Fibroblast of lung (primary cell): Measurements from ENCODE around the gene C21orf91. TPM values are rescaled to one million over a fixed set of nuclear protein-coding genes. Genes with fewer than 3 reads are reported as not detected.

Experiments used
- DNase-seq, 2 donors: peaks; one replicate each; pipeline versions ENCODE4 v3.0.0 to v3.0.0-alpha.2; 2010; ENCODE audit warnings: low read depth in 2 of 2
- H2AFZ ChIP-seq: 2 replicates; pipeline ENCODE4 v1.5.1; 2012; ENCODE audit warnings: low read length, control low read depth, inconsistent platforms
- H3K27ac ChIP-seq: 2 replicates; pipeline ENCODE4 v1.5.1; 2011; ENCODE audit warnings: low read length, control low read depth; ENCODE audit not compliant: insufficient read depth
- H3K27me3 ChIP-seq: 2 replicates; pipeline ENCODE4 v1.5.1; 2011; ENCODE audit warnings: mild to moderate bottlenecking, low read length; ENCODE audit not compliant: control insufficient read depth, insufficient read depth
- H3K36me3 ChIP-seq: 2 replicates; pipeline ENCODE4 v1.5.1; 2011; ENCODE audit warnings: low read length; ENCODE audit not compliant: control insufficient read depth, insufficient read depth
- H3K4me1 ChIP-seq: 2 replicates; pipeline ENCODE4 v1.5.1; 2011; ENCODE audit warnings: low read length; ENCODE audit not compliant: control insufficient read depth, insufficient read depth; ENCODE audit errors: extremely low read depth
- H3K4me2 ChIP-seq: 2 replicates; pipeline ENCODE4 v1.5.1; 2011; ENCODE audit warnings: low read length, control low read depth; ENCODE audit not compliant: insufficient read depth; ENCODE audit errors: extremely low read depth
- H3K4me3 ChIP-seq, 4 experiments: fragments of 200-600 bp in 1 of 4; sonication (generic) in 1 of 4; replicated peaks in 1 of 4; 2 replicates each; pipeline ENCODE4 v1.5.1; 2011 to 2016; ENCODE audit warnings: low read length in 4 of 4, low read depth in 3 of 4, mild to moderate bottlenecking in 3 of 4, control low read depth in 2 of 4, inconsistent platforms in 1 of 4, mixed read lengths in 1 of 4; ENCODE audit not compliant: insufficient read depth in 1 of 4; ENCODE audit errors: control extremely low read depth in 1 of 4
- H3K79me2 ChIP-seq: 2 replicates; pipeline ENCODE4 v1.5.1; 2012; ENCODE audit warnings: mild to moderate bottlenecking, low read length, inconsistent platforms; ENCODE audit not compliant: control insufficient read depth, insufficient read depth
- H3K9ac ChIP-seq: 2 replicates; pipeline ENCODE4 v1.5.1; 2011; ENCODE audit warnings: mild to moderate bottlenecking, low read length, control low read depth; ENCODE audit not compliant: insufficient read depth
- H3K9me3 ChIP-seq: 2 replicates; pipeline ENCODE4 v1.5.1; 2012; ENCODE audit warnings: low read depth, low read length; ENCODE audit not compliant: control insufficient read depth, insufficient read depth
- H4K20me1 ChIP-seq: 2 replicates; pipeline ENCODE4 v1.5.1; 2011; ENCODE audit warnings: low read length; ENCODE audit not compliant: control insufficient read depth, insufficient read depth; ENCODE audit errors: extremely low read depth
- CTCF ChIP-seq, 2 donors: IDR thresholded peaks in 1 of 2; conservative IDR thresholded peaks in 1 of 2; 1 replicate in 1 of 2; 2 replicates in 1 of 2; pipeline ENCODE4 v1.5.1; 2011 to 2012; ENCODE audit warnings: low read length in 2 of 2, control low read depth in 1 of 2, inconsistent platforms in 1 of 2, low read depth in 1 of 2, mild to moderate bottlenecking in 1 of 2
- EZH2 ChIP-seq: IDR thresholded peaks from 2 replicates; pipeline ENCODE4 v1.5.1; 2012; ENCODE audit warnings: low read length, control low read depth, mild to moderate bottlenecking; ENCODE audit errors: missing control alignments
- polyA plus RNA-seq, 2 donors: library from polyadenylated mRNA; depleted of rRNA in 1 of 2; stranded (reverse) in 1 of 2; unstranded in 1 of 2; fragments of >200 nt; gene quantifications; 2 replicates each; pipeline ENCODE4 v1.2.1, GENCODE V29; 2011 to 2012; ENCODE audit warnings: missing spikeins in 1 of 2
- total RNA-seq: library from RNA; depleted of rRNA; stranded (reverse); fragments of >200 nt; gene quantifications from 2 replicates; pipeline ENCODE4 v1.2.1, GENCODE V29; 2014

C21orf91 gene
- total and polyA plus RNA-seq, 2 donors (not counting 1 experiment from before 2014, with no cell fraction given) = 11.0 to 13.9 TPM

GRCh38 chr21:17823846-17824245 lies 4.7 kb upstream of the C21orf91 start:
- TF ChIP-seq EZH2 (no peak), CTCF (conservative IDR thresholded peaks at IDR 0.05 in 1 of 2, IDR thresholded peaks at IDR 0.05 in 1 of 2; ENCODE audit: low read depth in 1 of 2, low read length in 2 of 2) (no peak)
- Histone ChIP-seq H4K20me1 (no peaks in the 10 kb centered on the region), H3K4me3 (no peak overlapping the region), H3K4me2 (no peak overlapping the region), H3K27me3 (no peaks in the 10 kb centered on the region), H3K27ac (no peak overlapping the region), H3K9me3 (no peaks in the 10 kb centered on the region), H3K36me3 (no peaks in the 10 kb centered on the region), H3K4me1 (peaks cover 2% of the 10 kb centered on the region), H2AFZ (no peak overlapping the region), H3K9ac (no peak overlapping the region), H3K79me2 (peaks cover 2% of the 10 kb centered on the region)
- DNase-seq = no peak

GRCh38 chr21:17821121-17821520 lies 2.0 kb upstream of the C21orf91 start:
- H4K20me1 ChIP-seq = no peaks in the 10 kb centered on the region
- no peak overlapping the region for H3K4me3 ChIP-seq
- no peak overlapping the region for H3K4me2 ChIP-seq
- no peak overlapping the region for H3K27ac ChIP-seq
- no peak for TF ChIP-seq EZH2
- no peak for TF ChIP-seq CTCF (conservative IDR thresholded peaks at IDR 0.05 in 1 of 2, IDR thresholded peaks at IDR 0.05 in 1 of 2; ENCODE audit: low read depth in 1 of 2, low read length in 2 of 2)
- no peak overlapping the region for H3K9ac ChIP-seq
- peaks cover 9% of the 10 kb centered on the region for H3K79me2 ChIP-seq
- H3K4me1 ChIP-seq = no peaks in the 10 kb centered on the region
- H3K9me3 ChIP-seq = no peaks in the 10 kb centered on the region
- H3K36me3 ChIP-seq = no peaks in the 10 kb centered on the region
- no peak for DNase-seq
- no peak overlapping the region for H2AFZ ChIP-seq
- H3K27me3 ChIP-seq = no peaks in the 10 kb centered on the region

GRCh38 chr21:17819877-17820229 lies 697 bp upstream of the C21orf91 start:
- H3K27me3 ChIP-seq = no peaks in the 10 kb centered on the region
- no peaks in the 10 kb centered on the region for H3K4me1 ChIP-seq
- peak overlapping the region; percentile 80 to 90 (median 86) for H3K4me3 ChIP-seq
- H3K27ac ChIP-seq = peak overlapping the region; percentile 98
- H3K4me2 ChIP-seq = peak overlapping the region; percentile 67
- no peaks in the 10 kb centered on the region for H3K9me3 ChIP-seq
- TF ChIP-seq CTCF (conservative IDR thresholded peaks at IDR 0.05 in 1 of 2, IDR thresholded peaks at IDR 0.05 in 1 of 2; ENCODE audit: low read depth in 1 of 2, low read length in 2 of 2) (no peak), EZH2 (no peak)
- no peaks in the 10 kb centered on the region for H4K20me1 ChIP-seq
- H2AFZ ChIP-seq = peak overlapping the region; percentile 85
- H3K9ac ChIP-seq = peak overlapping the region; percentile 94
- DNase-seq = no peak
- peaks cover 9% of the 10 kb centered on the region for H3K79me2 ChIP-seq
- no peaks in the 10 kb centered on the region for H3K36me3 ChIP-seq
